Transverse colon (tissue), 4 donors: ENCODE measurements around the gene CNTN5.

Experiments used
- CTCF ChIP-seq, 5 experiments: fragments of 200-600 bp in 3 of 5; fragments of 450-650 bp in 2 of 5; sonication (generic) in 3 of 5; IDR thresholded peaks; 1 replicate in 2 of 5; 2 replicates in 3 of 5; pipeline ENCODE4 v1.5.1; 2016 to 2017; ENCODE audit warnings: antibody characterized with exemption in 5 of 5, inconsistent platforms in 3 of 5, mild to moderate bottlenecking in 2 of 5, moderate library complexity in 1 of 5
- EP300 ChIP-seq: sonication (generic); formaldehyde crosslinking; IDR thresholded peaks from one replicate; pipeline ENCODE4 v1.6.1; 2017; ENCODE audit warnings: antibody characterized with exemption, low read depth
- POLR2A ChIP-seq: fragments of 450-650 bp; IDR thresholded peaks from one replicate; pipeline ENCODE4 v1.6.1; 2016; ENCODE audit warnings: antibody characterized with exemption, mild to moderate bottlenecking, moderate library complexity
- POLR2AphosphoS5 ChIP-seq, 3 donors: sonication (generic); formaldehyde crosslinking; IDR thresholded peaks; one replicate each; pipeline ENCODE4 v1.6.1; 2016; ENCODE audit warnings: antibody characterized with exemption in 3 of 3

GRCh38 chr11:99638073-99638553 is 617.4 kb downstream of the CNTN5 start:
- no peak for TF ChIP-seq POLR2A
- no peak for TF ChIP-seq CTCF (IDR thresholded peaks at IDR 0.05)
- TF ChIP-seq EP300, result no peak
- TF ChIP-seq POLR2AphosphoS5 (IDR thresholded peaks at IDR 0.05), result no peak
